HG02852 (cell line): Measurements from ENCODE around the gene SH3PXD2A.

Source experiments
- ATAC-seq: cut with Tn5 transposase; IDR thresholded peaks from one replicate; pipeline ENCODE4 v1.9.1; 2021; ENCODE audit warnings: mild to moderate bottlenecking, moderate library complexity; ENCODE audit not compliant: unreplicated experiment

SH3PXD2A gene

DNA sequence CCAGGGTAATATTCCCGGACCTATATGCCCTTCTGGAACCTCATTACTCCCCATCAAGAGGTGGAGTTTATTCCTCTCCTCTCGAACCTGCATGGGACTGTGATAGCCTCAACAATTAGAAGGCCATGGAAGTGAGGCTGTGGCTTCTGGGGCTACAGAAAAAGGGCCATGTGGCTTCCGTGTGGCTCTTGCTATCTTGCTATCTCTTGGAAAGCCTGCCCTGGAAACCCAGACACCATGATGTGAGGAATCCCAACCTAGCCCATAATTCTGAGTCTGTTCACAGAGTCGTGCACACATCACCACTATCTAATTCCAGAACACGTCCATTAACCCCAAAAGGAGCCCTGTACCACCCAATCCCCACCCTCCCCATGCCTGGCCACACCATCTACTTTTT is 20.8 kb upstream of the SH3PXD2A start:
- ATAC-seq: no peak

DNA sequence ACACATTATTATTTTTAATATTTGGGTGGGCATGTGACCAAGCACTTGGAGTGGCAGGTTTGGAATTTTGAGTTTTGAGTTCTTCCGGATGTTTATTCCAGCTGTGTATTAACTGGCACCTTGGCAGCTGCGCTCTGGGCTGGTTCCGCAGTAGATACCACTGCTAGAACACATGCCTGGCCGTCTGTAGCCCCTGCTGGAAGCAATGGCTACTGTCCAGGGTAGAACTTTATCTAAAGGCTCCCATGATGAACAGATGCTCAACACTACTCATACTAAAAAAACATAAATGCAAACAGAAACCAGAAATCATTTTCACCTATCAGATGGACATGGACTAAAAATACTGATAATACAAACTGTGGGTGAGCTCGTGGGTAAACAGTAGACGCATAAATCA is 19.4 kb upstream of the SH3PXD2A start:
- no peak for ATAC-seq

DNA sequence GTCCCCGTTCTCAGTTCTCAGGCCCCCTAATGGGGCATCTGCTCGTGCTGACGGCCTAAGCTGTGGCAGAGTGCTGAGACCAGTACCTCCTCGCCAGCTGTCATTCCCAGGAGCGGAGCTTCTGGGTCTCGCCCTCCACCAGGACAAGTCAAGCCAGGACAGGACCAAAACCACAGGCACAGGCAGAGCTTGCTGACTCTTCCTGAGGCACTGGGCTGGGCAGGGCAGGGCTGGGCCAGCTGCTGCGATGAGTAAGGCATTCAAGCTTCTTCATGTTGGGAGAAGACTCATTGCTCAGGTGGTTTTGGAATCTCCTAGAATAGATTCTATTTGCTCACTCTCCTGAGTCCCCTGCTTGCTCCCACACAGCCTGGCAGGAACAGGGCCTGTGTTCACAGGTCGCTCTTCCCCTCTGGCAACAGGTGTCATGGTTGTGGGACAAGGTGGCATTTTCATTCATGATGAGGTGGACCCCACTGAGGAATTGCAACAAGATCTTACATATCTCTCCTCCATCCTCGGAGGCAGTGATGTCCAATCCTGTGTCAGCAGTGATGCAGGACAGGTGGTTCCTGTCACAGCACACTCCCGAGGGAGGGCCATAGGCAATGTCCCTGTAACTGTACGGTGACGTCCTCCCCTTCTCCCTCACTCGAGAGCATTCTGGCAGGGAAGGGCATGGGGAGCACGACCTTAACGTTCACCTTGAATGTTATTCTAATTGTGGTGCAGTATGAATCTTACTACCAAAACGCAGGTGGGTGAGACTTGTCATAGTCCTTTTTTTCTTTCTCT is 17.0 kb upstream of the SH3PXD2A start:
- no peak for ATAC-seq

DNA sequence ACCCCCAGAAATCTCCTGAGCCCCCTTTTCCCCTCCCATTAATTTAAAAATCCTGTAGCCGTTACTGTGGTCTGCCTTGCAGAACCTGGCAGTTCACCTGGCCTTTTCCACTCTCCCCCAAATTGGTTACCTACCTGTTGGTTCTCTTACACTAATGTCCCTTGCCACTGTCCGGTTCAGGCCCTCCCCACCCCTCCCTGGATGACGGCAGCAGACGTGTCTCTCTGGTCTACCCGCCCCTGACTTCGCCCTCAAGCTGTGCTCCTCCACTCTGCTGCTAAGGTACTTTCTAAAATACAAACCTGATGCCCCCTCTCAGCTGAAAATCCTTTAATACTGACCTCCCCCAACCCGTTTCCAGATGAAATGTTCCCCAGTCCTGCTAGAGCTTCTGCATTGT is 15.6 kb upstream of the SH3PXD2A start:
- no peak for ATAC-seq

DNA sequence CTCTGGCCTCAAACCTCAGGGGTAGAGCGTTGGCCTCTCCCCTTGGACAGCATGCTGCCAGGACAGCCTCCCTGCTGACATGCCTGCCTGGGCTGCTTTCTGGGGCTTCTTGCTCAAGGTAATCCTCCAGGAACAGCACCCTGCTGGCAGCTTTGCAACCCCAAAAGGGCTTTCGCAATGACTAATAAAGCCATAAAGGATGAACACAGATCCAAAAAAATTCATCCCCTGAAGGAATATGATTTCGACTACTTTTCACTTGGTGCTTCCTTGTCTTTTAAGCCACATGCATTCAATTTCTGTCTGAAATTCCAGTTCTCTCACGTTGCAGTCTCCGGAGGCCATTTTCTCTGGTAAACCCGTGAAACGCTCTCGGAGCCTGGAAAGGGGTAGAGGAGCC is 15.1 kb upstream of the SH3PXD2A start:
- ATAC-seq: no peak

DNA sequence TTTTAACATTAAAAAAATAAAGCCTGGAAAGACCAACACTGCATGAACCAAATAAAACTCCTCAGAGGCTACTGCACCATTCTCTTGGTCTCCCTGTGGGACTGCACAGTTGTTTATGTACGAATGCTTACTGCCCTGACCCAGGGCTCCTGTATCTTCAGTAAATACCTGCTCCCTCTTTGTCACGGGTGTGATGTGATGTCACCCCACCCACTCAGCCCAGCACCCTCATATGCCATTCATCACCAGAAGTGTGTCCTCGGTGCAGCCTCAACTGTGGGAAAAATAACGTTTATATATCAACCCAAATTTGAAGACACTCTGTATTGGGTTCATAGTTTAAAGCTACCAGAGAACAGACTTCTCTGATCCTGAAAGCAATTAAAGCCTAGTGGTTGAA is 14.0 kb upstream of the SH3PXD2A start:
- no peak for ATAC-seq

DNA sequence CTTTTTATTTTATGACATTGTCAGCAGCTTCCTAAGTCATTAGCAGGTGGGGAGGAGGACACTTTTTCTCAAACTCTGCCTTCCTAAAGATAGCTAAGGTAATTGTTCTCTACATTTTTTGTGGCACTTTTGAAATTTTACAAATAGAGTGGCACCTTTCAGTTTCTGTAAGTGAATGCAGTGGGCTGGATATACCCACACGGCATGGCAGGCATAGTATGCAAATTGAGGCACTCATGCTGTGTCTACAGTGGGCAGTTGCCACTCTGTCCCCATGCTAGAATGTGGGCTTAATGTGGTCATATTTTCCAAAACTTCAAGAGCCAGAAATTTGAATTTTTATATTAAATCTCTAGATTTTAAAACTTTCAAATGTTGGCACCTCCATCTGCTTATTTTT is 12.8 kb upstream of the SH3PXD2A start:
- no peak for ATAC-seq

DNA sequence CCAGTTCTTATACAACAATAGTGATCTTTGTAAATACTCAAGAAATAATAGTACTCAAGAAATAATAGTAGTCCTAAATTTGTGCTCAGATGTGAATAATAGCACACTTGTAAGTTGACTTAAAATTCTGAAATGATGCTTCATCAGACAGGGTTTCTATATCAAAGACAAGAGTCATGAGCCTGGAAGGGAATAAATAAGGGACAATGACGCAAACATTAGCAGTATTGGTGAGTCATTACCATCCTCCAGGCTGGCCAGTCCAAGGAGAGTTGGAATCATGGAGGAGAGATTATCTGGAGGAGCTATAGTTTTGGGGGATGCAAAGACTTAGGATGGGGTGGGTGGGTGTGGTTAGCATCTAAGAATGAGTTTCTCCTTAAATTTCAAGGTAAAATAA is 6.1 kb upstream of the SH3PXD2A start:
- ATAC-seq: no peak

DNA sequence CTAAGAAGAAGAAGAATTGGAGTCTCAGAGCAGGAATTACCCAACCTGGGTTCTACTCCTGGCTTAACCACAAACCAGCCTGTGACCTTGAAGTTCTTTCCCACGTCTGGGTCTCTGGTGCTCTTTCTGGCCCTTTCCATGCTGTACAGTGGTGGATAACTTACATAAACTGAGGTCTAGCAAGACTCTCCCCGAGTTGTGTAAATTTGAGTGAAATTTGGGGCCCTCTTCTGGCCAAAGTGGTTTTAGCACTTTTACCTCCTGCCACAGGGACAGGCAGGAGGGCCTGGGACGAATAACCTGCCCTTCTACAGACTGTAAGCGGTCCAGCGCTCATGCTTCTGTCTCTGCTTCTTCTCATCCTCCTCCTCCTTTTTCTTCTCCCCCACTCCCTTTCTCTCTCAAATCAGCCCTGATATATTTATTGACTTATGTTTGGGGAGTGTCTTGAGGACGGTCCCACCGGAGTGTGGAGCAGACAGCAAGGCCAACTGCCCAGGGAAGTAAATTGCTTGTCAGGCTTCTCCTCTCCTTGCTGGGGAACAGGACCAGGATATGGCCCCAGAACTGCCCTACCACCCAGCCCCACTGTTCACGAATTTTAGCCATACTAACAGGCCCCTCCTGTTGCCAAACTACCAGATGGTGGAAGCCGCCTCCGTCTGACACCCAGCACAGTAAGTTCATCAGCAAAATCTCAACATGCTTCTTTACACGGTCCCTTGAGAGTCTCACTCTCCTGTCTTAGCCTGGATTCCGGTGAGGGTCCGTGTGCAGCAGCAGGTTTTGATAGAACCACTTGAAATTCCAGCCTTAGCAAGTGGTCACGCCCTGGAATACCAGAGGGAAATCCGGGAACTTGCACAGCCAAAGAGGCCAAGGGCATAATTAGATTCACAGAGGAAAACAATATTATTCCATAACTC is 4.0 kb upstream of the SH3PXD2A start:
- ATAC-seq: no peak

DNA sequence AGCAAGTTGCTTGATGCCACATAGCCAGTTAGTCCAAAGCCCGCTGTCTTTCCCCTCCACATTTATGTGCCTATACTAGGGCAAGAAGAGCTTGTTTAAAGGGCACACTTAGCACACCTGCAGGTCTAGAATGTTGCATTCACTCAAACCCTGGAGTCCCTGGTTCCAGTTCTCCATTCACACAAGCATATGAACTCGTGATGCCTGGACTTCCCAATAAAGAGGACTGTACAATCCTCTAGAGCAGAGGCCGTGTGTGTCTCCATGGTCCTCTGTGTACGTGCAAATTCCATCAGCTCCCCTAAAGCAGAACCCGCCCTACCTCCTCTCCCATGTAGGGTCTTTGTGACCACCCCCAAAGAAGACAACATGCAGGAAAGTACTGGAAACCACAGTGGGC is 3.0 kb upstream of the SH3PXD2A start:
- no peak for ATAC-seq

DNA sequence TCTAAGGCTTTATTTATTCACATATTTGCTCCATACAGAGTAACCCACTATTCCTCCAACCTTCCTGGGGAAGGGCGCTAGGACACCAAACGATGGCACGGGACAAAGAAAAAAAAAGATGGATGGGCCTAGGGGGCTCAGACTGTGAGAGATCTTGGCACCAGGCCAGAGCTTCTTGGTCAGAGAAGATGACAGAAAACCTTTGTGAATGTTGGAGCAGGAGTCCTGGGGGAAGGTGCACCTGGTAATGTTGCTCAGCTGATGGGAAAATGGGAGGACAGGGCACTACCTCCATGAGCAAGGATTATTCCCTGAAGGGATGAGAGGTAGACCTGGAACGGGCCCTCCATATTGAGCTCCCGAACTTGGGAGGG is 1.4 kb upstream of the SH3PXD2A start:
- ATAC-seq: no peak

DNA sequence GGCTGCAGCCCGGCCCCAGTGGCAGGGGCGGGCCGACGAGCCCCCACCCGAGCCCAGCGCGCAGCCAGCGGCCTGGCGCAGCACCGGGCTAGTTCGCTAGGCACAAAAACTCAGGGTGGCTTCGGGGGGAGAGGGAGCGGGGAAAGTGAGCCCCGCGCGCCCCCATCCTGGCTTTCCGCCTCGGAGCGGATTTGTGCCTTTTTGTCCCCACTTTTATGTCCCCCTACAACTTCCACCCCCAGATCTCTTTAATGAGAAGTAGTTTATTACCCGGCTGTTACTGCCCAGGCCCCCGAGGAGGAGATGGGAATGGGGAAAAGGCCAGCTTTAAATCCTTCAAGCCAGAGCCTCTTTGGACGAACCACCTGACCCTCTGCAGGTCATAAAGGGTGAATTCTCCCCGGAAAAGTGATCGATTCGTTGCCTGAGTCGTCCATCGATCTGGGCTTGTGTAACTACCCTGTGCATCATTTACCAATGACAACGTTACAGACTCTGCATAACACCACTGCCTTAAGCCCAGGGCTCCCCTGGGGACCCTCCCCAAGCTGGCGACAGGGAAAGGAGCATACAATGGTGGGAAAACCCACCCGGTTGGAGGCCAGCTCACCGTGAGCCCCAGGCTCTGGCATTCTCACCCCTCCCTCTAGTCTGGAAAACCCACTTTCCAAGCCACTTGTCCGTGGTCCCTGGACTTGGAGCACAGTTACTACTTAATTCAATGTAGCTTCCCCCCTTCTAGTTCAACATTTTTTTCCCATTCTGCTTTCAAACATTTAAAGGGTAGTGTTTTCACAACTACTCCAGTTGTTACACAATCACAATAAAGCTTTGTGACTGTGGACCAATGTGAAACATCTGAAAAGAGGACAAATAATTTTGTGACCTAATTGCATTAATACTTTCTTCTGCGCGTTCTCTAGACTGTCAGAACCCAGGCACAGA is 748 bp upstream of the SH3PXD2A start:
- ATAC-seq: no peak

DNA sequence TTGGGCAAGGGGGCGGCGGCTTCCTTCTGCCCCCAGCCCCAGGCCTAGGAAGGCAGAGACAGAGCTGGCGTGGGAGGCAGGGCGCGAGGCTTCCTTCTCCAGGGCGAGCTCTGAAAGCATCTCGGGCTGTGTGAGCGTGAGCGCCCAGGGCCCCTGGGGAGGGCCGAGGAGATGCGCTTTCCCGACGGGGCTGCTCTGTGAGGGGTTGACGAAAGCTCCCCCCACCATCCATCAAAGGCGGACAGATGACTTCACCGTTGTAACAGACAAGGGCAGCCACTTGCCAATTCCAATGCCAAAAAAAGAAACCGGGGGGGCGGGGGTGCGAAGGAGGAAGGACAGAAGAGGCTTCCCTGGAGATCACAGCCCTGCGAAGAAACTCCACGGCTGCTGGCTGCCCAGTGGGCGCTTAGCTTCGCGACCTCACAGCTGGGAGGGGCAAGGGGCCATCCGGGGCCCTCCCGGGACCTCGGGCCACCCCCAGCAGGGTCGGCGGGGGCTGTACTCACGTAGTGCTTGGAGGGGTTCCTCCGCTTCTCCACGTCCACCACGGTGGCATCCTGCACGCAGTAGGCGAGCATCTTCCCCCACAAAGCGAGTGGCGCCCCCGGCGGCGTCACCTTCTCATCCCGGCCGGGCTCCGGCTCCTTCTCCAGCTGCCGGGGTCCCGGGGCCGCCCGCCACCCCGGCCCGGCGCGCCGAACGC is 537 bp downstream of the SH3PXD2A start:
- ATAC-seq: no peak

DNA sequence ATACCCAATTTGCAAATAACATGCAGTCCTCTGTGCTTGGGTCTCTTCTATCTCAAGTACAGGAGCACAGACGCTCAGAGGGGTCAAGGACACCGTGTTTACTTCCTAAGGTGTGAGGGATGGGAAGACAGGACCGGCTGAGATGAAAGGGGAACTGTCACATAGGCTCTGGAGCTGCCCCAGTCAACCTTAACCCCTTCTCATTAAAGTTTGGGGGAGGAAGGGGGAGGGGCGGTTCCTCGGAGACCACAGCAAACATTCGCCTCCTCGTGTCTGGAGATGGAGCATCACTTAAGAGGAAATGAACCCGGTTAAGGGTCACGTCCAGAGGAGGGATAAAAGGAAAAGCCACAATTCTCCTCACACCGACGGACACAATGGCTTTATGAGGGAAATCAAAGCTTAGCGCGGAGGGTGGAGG is 1.1 kb downstream of the SH3PXD2A start:
- ATAC-seq: no peak

DNA sequence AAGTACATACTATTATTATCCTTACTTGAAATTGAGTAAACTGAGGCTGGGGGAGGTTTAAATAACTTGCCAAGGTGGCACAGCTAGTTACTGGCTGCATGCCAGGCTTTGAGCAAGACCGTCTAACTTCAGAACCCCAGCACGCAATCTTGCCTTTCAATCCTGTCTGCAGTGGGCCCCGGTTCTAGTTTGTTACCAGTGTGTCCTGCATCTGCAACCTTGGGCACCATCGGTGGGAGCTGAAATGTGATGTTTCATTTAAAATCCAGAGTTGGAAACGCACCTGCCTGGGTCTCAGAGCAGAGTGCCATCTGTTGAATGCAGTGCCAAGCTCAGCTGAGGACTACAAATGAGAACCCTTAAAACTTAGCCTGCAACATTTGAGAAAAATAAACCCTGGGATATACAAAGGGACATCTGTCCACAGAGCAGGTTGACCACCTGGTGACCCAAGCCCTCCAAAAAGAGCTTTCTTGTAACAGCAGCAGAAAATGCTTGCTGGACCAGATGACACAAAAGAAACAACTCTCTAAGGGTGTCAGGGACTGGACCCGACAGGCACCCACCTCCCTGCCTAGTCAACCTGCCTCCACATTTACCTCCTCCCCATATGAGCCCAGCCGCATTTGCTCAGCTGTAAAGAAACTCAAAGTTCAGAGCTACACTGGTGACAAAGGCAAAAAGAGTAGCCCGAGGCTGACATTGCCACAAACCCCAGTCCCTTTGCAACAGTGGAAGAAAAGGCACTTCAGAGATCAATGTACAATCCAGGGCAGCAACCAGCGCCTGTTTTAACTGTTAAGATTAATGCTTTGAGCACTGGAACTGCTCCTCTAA is 1.7 kb downstream of the SH3PXD2A start:
- ATAC-seq: no peak

DNA sequence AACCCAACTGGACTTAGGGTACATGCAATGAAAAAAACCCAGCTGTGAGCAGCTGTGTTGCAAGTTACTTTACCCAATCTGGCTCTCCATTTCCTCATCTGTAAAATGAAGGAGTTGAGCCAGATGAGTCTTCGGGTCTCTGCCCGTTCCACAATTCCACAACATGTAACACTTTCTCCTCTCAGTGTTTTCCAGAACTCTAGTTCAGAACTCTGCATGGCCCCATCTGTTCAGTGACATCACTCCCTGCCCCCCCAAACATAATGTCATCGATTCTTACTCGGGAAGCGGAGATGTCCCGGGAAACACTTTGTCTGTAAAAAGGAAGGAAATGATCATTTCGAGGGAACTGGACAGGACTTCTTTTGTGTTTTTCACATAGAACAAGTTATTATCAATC is 2.5 kb downstream of the SH3PXD2A start:
- ATAC-seq: no peak

DNA sequence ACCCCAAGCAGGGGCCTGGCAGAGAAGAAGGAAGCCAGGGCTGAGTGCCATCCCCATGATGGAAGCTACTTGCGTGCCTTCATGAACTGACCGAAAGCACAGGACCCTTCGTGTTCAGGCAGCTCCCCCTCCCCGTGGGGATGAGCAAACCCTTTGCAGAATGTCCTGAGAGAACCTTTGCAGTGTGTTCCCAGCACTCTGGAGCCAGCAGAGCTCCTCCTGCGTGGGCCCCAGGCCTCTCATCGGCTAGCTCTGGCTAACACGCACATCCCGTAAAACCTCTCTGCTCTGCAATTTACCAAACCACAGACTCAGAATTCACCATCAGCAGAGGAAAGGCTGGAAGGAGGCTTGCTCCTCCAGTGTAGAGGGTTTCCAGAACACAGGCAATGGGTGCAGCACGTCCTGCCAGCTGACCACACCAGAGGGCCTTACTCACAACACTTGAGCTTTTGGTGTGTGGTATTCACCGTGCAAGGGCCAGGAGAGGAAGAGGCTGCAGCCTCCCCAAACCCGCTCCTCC is 3.1 kb downstream of the SH3PXD2A start:
- no peak for ATAC-seq

DNA sequence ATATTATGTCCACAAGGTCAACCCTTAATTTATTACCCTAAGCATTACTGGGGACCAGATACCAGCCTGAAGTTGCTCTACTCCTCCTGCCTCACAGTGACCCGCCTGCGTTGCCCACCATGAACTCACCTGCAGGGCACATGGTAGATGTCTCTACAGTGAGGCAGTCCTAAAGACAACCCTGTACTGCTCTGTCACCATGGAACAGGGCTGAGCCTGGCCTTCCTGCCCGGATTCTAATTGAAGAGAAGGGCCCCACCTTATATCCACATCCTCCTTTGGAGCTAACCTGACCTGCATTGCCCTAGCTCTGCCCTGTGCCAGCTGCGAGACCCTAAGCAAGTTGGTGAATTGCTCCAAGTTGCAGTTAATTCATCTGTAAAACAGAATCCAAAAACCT is 4.1 kb downstream of the SH3PXD2A start:
- no peak for ATAC-seq

DNA sequence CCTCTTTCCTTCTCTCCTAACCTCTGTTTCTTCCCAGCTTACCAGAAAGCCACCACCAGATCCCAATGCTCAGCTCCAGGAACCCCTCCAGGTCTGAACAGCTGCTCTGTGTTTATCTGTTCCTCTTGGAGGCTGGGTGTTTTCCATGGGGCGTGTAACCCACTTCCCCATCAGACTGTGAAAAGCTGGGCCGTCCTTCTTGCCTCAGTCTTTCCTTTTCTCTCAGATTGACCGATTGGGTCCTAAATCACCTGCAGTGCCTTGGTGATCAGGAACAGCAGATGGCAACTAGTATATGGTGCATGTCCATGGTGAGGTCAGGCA is 4.8 kb downstream of the SH3PXD2A start:
- ATAC-seq: no peak
